Aorta (tissue), 5 donors: ENCODE measurements around the gene SPAG17. TPM values are rescaled to one million over a fixed set of nuclear protein-coding genes. Genes with fewer than 3 reads are reported as not detected.

ENCODE experiments used
- ATAC-seq: fragments of 200-7000 bp; cut with Tn5 transposase; one replicate; pipeline ENCODE4 v1.9.1; 2022; ENCODE audit warnings: moderate library complexity; ENCODE audit not compliant: low FRiP score
- DNase-seq, 2 donors: peaks; one replicate each; pipeline ENCODE4 v3.0.0-alpha.2; 2020
- H3K27ac ChIP-seq, 2 donors: one replicate each; pipeline ENCODE4 v1.5.1; 2013; ENCODE audit warnings: low read length in 2 of 2, mild to moderate bottlenecking in 2 of 2, moderate library complexity in 2 of 2, control low read depth in 1 of 2, inconsistent platforms in 1 of 2, low read depth in 1 of 2
- H3K27me3 ChIP-seq, 2 donors: one replicate each; pipeline ENCODE4 v1.6.1; 2013; ENCODE audit warnings: control low read depth in 1 of 2, low read length in 1 of 2, mild to moderate bottlenecking in 1 of 2, moderate library complexity in 1 of 2; ENCODE audit not compliant: insufficient read depth in 2 of 2, control insufficient read depth in 1 of 2
- H3K36me3 ChIP-seq, 2 donors: one replicate each; pipeline ENCODE4 v1.6.1; 2013; ENCODE audit warnings: control low read depth in 1 of 2, low read length in 1 of 2, mild to moderate bottlenecking in 1 of 2; ENCODE audit not compliant: insufficient read depth in 2 of 2, control insufficient read depth in 1 of 2
- H3K4me1 ChIP-seq, 2 donors: one replicate each; pipeline ENCODE4 v1.6.1; 2013; ENCODE audit warnings: low read length in 2 of 2, control low read depth in 1 of 2, mild to moderate bottlenecking in 1 of 2, moderate library complexity in 1 of 2; ENCODE audit not compliant: insufficient read depth in 2 of 2, control insufficient read depth in 1 of 2
- H3K4me3 ChIP-seq, 2 donors: one replicate each; pipeline ENCODE4 v1.5.1; 2013; ENCODE audit warnings: low read length in 2 of 2, control low read depth in 1 of 2, mild to moderate bottlenecking in 1 of 2
- H3K9me3 ChIP-seq: one replicate; pipeline ENCODE4 v1.6.1; 2013; ENCODE audit warnings: mild to moderate bottlenecking, low read length; ENCODE audit not compliant: control insufficient read depth
- whole genome bisulfite sequencing, 2 donors: extraction: QIAGEN DNeasy Blood & Tissue Kit; methylation state at CpG; one replicate each; pipeline ENCODE4 v1.1.7; 2013; 5-methylcytosine and 5-hydroxymethylcytosine counted together
- intact Hi-C, 2 donors: fragments of 100-400 bp; cut with DNase I; formaldehyde crosslinking; loops; one replicate each; pipeline versions ENCODE4 v1.14.2 to v1.15.0; 2022
- polyA plus RNA-seq, 2 donors: library from polyadenylated mRNA; stranded (reverse); fragments of 200-250 nt; gene quantifications; one replicate each; pipeline ENCODE4 v1.2.3, GENCODE V29; 2013
- total RNA-seq, 2 donors: library from RNA; stranded (reverse); fragmentation: NEBNext Ultra II Directional; extraction: Animal tissue kit (Norgen Biotek cat#: 25700); gene quantifications; one replicate each; pipeline ENCODE4 v1.2.1, GENCODE V29; 2021
- donor health status: healthy with polysubstance abuse.
- donor health status: Bipolar disorder and iron deficiency.
- donor health status: DM: no; HTN: no; CAD: no.
- donor health status: DM: no; HTN: no; CAD: no.
- donor health status: DM: yes; HTN: yes; CAD: no.

SPAG17 gene
- total and polyA plus RNA-seq, 4 donors: 0.06 TPM; not detected in 3

GRCh38 chr1:118209648-118210047 is 24.6 kb upstream of the SPAG17 start:
- WGBS, 2 donors: 75 to 77% methylated on average over 6 of the region's 6 CpGs
- Histone ChIP-seq H3K36me3 (no peaks in the 10 kb centered on the region), H3K4me1 (no peaks in the 10 kb centered on the region), H3K27ac (no peak overlapping the region), H3K4me3 (no peak overlapping the region), H3K27me3 (peaks cover 0 to under 1% of the 10 kb centered on the region in 2 donors), H3K9me3 (peaks cover 3% of the 10 kb centered on the region)
- intact Hi-C loops: no loop called here
- no peak for DNase-seq
- no peak for ATAC-seq

- H3K9me3 ChIP-seq: peaks cover 4% of the 10 kb centered on the region
- H3K27me3 ChIP-seq: peaks cover 0 to 2% of the 10 kb centered on the region in 2 donors
- ATAC-seq: no peak
- H3K4me3 ChIP-seq: no peak overlapping the region
- H3K27ac ChIP-seq: no peak overlapping the region
- intact Hi-C loops: no loop called here
- H3K36me3 ChIP-seq: no peaks in the 10 kb centered on the region
- no peaks in the 10 kb centered on the region for H3K4me1 ChIP-seq
- DNase-seq: no peak
Measured at GRCh38 chr1:118206966-118207365, 21.9 kb upstream of the SPAG17 start.

- DNase-seq (no peak), ATAC-seq (no peak)
- H3K4me3 ChIP-seq: no peak overlapping the region
- H3K9me3 ChIP-seq: peaks cover 4% of the 10 kb centered on the region
- no peaks in the 10 kb centered on the region for H3K36me3 ChIP-seq
- no peaks in the 10 kb centered on the region for H3K4me1 ChIP-seq
- H3K27me3 ChIP-seq: peaks cover 0 to 2% of the 10 kb centered on the region in 2 donors
- intact Hi-C loops: no loop called here
- no peak overlapping the region for H3K27ac ChIP-seq
Measured at GRCh38 chr1:118204648-118205047, 19.6 kb upstream of the SPAG17 start.

- Histone ChIP-seq H3K27me3 (peaks cover 0 to 2% of the 10 kb centered on the region in 2 donors), H3K9me3 (peaks cover 4% of the 10 kb centered on the region), H3K4me1 (no peaks in the 10 kb centered on the region), H3K4me3 (no peak overlapping the region), H3K27ac (no peak overlapping the region), H3K36me3 (no peaks in the 10 kb centered on the region)
- WGBS, 2 donors: 68 to 77% methylated on average over 3 of the region's 3 CpGs
- DNase-seq: no peak
- intact Hi-C loops: no loop called here
- ATAC-seq: no peak
Measured at GRCh38 chr1:118204105-118204504, 19.1 kb upstream of the SPAG17 start.

GRCh38 chr1:118202076-118202608 is 17.1 kb upstream of the SPAG17 start:
- WGBS, 2 donors: 61 to 83% methylated on average over 2 of the region's 2 CpGs
- no peak overlapping the region for H3K27ac ChIP-seq

GRCh38 chr1:118201524-118201923 is 16.5 kb upstream of the SPAG17 start:
- no peak for DNase-seq
- Histone ChIP-seq H3K4me1 (no peaks in the 10 kb centered on the region), H3K36me3 (no peaks in the 10 kb centered on the region), H3K4me3 (no peak overlapping the region), H3K9me3 (peaks cover 2% of the 10 kb centered on the region), H3K27ac (no peak overlapping the region), H3K27me3 (peaks cover 0 to 2% of the 10 kb centered on the region in 2 donors)
- ATAC-seq: no peak
- intact Hi-C loops: no loop called here
- 57 to 64% methylated on average over 3 of the region's 3 CpGs for WGBS, 2 donors

More at GRCh38 chr1:118202076-118202608, 17.1 kb upstream of the SPAG17 start:
- ATAC-seq (no peak), DNase-seq (no peak)
- Histone ChIP-seq H3K36me3 (no peaks in the 10 kb centered on the region), H3K27me3 (peaks cover 0 to 2% of the 10 kb centered on the region in 2 donors), H3K4me1 (no peaks in the 10 kb centered on the region), H3K9me3 (peaks cover 2% of the 10 kb centered on the region), H3K4me3 (no peak overlapping the region)
- intact Hi-C loops: no loop called here

GRCh38 chr1:118200836-118201235 is 15.8 kb upstream of the SPAG17 start:
- ATAC-seq: no peak
- Histone ChIP-seq H3K9me3 (peaks cover 2% of the 10 kb centered on the region), H3K27ac (no peak overlapping the region), H3K4me3 (no peak overlapping the region), H3K4me1 (no peaks in the 10 kb centered on the region), H3K27me3 (peaks cover 0 to 2% of the 10 kb centered on the region in 2 donors), H3K36me3 (no peaks in the 10 kb centered on the region)
- intact Hi-C loops: no loop called here
- no peak for DNase-seq
- 20 to 58% methylated on average over 1 of the region's 1 CpG for WGBS, 2 donors

GRCh38 chr1:118190561-118190960 is 5.5 kb upstream of the SPAG17 start:
- ATAC-seq: no peak
- intact Hi-C loops: no loop called here
- WGBS, 2 donors: 37 to 63% methylated on average over 1 of the region's 1 CpG
- H3K9me3 ChIP-seq: peaks cover 1% of the 10 kb centered on the region
- no peaks in the 10 kb centered on the region for H3K36me3 ChIP-seq
- H3K27me3 ChIP-seq: no peaks in the 10 kb centered on the region
- no peak for DNase-seq
- no peak overlapping the region for H3K27ac ChIP-seq
- H3K4me1 ChIP-seq: no peaks in the 10 kb centered on the region
- H3K4me3 ChIP-seq: no peak overlapping the region

- Histone ChIP-seq H3K9me3 (peaks cover 1% of the 10 kb centered on the region), H3K36me3 (no peaks in the 10 kb centered on the region), H3K27ac (no peak overlapping the region), H3K4me1 (no peaks in the 10 kb centered on the region), H3K27me3 (no peaks in the 10 kb centered on the region), H3K4me3 (no peak overlapping the region)
- no peak for ATAC-seq
- DNase-seq: no peak
- WGBS, 2 donors: 28 to 31% methylated on average over 2 of the region's 2 CpGs
- intact Hi-C loops: no loop called here
Measured at GRCh38 chr1:118189564-118189963, 4.5 kb upstream of the SPAG17 start.
